Measurements from ENCODE around the gene ASXL1.
A peak's percentile ranks its signal among the peaks of the same experiment; 100 is the strongest.
"Not testable (repeated sequence)": the region's sequence is repeated elsewhere in the genome, so short reads cannot be mapped to it uniquely, and the experiment has no call there.

ASXL1 gene

DNA sequence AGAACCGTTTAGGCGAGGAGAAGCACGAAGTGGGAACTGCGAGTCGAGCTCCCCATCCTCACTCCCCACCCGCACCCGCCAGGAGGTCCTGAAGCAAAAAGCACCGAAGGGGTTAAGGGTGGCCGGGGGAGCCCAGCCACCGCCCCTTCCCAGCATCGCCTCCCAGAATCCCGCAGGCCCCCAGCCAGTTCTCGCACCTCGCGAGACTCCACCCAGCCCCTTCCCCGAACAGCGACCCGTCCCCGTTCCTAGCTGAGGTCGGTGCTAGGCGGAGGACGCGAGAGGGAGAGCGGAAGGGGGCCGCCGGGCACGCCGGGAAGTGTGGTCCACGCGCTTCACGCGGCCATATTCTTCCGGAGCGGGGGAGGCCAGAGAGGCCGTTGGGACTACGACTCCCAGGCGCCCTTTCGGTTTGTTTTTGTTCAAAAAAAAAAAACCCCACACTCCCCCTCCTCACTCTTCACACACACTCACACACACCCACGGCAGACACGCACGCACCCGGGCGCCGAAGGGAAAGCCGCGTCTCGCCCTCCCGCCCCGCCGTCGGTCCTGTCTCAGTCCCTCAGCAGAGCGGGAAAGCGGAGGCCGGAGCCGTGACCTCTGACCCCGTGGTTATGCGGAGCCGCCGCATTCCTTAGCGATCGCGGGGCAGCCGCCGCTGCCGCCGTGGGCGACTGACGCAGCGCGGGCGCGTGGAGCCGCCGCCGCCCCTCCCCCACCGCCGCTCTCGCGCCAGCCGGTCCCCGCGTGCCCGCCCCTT is at the start of gene ASXL1:
Gene ASXL1 (plus strand): TSS at position 463 of the 763 bp plus-strand sequence. CDS start 445 bp downstream, outside the sequence.
- peak; percentile 97 for DNase-seq (ENCODE audit: low spot score)

DNA sequence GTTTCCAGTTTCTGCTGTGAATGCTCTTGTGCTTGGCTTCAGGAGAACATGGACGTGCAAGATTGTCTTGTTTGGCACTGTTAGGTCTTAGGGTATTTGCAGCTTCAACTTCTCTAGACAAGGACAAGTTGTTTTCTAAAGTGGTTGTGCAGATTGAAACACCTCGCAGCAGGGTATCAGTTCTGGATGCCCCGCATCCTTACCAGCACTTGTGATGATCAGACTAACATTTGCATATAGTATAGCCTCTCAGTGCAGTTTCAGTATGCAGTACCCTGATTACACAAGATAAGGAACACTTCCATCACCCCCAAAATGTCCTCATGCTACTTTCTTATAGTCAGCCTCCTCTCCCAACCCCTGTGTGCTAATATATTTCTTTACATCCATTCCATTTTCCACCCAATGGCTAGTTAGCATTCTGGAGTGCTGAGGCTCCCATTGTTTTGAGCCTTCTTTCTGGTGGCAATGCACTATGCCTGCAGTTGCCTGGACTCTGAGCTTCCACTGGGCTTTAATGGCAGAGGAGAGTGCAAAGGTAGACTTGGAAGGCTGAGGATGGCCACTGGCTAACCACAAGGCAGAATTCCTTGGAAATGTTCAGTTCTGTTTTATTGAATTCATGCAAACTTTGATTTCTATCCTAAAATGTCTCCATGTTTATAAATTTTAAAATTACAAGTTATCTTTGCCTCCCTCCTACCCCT is 45.3 kb upstream of the ASXL1 start:
- DNase-seq (ENCODE audit: low spot score), result no peak

DNA sequence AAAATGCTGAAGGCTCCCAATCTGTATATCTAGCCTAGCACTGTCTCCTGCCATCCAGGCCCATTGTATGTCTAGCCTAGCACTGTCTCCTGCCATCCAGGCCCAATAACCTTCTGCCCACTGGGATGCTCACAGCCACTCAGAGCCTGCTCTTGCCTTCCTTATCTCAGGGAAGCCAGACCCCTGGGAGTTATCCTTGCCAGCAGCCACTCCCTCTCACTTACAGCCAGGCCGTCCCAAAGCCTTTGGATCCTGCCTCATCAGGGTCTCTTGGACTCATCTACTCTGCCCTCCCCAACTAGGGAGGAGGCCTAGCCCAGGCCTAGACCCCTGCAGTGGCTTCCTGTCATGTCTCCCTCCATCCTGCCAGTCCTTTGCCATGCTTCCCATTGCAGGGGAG is 43.4 kb upstream of the ASXL1 start:
- no peak for DNase-seq (ENCODE audit: low spot score)

DNA sequence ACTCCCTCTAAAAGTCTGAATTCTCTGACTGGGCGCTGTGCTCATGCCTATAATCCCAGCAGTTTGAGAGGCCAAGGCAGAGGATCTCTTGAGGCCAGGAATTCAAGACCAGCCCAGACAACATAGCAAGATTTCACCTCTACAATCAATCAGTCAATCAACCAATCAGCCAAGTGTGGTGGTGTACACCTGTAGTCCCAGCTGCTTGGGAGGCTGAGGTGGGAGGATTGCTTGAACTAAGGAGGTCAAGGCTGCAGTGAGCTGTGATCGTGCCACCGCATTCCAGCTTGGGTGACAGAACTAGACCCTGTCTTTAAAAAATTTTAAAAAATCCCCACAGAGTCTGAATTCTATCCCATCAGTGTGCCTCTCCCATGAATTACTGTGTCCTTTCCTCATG is 42.7 kb upstream of the ASXL1 start:
- no peak for DNase-seq (ENCODE audit: low spot score)

DNA sequence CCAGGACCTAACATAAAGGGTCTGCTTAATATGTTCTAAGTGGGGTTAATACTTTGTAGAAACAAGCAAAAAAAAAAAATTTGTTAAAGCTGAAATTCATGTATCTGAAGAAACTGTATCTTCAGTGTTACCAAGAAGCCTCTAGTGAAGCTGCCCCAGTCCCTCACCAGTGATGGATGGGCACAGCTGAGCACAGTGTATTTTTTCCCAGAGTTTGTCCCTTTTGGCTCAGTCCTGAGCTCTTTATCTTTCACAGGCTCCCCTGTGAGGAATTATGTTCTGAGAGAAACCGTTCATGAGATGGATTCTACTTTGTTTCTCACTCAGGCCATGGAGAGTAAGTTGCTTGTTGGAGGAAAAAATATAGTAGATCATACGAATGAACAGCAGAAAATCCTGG is 42.2 kb upstream of the ASXL1 start:
- DNase-seq (ENCODE audit: low spot score), result no peak

DNA sequence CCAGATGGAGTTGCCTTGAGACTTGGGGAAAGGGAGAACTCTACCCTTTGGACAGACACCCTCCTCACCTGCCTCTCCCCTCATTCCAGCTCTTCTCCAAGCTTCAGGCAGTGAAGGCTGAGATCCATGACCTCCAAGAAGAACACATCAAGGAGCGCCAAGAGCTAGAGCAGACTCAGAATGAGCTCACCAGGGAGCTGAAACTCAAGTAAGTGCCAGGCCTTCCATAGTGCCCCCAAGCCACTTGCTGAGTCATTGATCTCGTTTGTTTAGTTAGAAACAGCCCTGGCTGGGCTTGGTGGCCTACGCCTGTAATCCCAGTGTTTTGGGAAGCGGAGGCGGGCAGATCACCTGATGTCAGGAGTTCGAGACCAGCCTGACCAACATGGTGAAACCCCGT is 41.5 kb upstream of the ASXL1 start:
- peak; percentile 47 for DNase-seq (ENCODE audit: low spot score)

DNA sequence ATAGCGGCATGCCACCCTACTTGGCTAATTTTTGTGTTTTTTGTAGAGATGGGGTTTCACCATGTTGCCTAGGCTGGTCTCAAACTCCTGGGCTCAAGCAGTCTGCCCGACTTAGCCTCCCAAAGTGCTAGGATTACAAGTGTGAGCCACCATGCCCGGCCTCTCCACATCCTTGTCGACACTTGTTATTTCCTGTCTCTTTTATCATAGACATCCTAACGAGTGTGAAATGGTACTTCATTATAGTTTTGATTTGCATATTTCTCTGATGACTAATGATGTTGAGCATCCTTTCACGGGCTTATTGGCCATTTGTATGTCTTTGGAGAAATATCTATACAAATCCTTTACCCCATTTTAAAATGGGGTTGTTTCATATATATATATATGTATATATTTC is 39.0 kb upstream of the ASXL1 start:
- DNase-seq (ENCODE audit: low spot score), result no peak

DNA sequence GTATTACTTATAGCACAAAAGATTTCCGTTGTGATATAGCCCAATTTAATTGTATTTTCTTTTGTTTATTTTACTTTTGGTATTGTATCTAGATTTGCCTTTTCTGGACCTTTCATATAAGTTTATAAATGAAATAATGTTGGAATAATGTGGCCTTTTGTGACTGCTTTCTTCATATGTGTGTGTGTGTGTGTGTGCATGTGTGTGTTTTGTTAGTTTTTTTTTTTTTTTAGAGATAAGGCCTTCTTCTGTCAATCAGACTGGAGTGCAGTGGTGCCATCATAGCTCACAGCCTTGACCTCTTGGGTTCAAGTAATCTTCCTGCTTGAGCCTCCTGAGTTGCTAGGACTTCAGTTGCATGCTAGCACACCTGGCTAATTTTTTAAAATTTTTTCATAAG is 37.8 kb upstream of the ASXL1 start:
- DNase-seq (ENCODE audit: low spot score), result no peak

DNA sequence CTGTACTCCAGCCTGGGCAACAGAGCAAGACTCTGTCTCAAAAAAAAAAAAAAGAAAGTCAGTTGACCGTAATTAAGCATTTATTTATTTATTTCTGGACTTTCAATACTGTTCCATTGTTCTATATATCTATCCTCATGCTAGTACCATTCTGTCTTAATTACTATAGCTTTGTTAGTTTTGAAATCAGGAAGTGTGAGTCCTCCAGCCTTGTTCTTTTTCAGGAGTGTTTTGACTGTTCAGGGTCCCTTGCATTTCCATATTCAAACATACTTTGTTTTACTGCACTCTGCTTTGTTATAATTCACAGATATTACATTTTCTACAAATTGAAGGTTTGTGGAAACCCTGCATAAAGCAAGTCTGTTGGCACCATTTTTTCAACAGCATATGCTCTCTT is 36.7 kb upstream of the ASXL1 start:
- DNase-seq (ENCODE audit: low spot score), result no peak

DNA sequence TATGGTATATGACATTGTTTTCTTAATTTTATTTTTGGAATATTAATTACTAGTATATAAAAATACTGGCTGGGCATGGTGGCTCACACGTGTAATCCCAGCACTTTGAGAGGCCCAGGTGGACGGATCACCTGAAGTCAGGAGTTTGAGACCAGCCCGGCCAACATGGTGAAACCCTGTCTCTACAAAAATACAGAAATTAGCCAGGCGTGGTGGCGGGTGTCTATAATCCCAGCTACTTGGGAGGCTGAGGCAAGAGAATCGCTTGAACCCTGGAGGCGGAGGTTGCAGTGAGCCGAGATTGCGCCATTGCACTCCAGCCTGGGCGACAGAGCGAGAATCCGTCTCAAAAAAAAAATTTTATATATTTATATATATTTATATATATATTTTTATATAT is 35.9 kb upstream of the ASXL1 start:
- not testable (repeated sequence) for DNase-seq (ENCODE audit: low spot score)

DNA sequence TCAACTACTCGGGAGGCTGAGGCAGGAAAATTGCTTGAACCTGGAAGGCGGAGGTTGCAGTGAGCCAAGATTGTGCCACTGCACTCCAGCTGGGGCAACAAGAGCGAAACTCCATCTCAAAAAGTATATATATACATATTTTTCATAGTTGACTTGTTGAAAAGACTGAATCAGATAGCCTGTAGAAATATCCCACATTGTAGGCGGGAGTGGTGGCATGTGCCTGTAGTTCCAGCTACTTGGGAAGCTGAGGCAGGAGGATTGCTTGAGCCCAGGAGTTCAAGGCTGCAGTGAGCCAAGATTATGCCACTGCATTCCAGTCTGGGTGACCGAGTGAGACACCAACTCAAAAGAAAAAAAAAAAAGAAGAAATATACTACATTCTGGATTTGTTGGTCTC is 34.4 kb upstream of the ASXL1 start:
- DNase-seq (ENCODE audit: low spot score), result not testable (repeated sequence)

DNA sequence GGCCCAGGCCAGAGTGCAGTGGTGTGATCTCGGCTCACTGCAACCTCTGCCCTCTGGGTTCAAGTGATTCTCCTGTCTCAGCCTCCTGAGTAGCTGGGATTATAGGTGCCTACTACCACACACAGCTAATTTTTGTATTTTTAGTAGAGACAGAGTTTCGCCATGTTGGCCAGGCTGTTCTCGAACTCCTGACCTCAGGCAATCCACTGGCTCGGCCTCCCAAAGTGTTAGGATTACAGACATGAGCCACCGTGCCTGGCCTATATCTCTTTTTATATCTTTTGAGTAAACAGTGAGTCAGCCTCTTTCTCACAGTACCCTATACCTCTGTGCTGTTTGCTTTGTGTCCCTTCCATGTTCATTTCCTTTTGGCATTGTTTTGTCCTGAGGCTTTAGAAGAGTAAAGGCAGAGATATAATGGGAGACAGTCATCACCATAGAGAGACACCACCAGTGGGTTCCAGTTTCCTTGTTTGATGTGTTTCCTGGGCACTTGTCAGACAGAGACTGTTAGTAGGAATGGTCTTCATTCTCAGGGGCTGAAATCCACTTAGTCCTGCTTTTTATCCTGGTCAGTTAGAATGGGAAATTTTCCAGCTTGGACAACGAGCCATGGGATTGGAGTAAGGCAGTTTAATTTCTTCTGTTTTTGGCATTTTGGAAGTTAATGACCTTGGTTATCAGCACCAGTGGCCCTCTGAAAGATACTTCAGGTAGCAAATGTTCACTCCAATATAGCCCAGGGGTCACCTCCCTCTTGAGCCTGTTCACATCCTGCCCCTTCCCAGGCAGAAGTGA is 32.2 kb upstream of the ASXL1 start:
- DNase-seq (ENCODE audit: low spot score), result peak; percentile 76

DNA sequence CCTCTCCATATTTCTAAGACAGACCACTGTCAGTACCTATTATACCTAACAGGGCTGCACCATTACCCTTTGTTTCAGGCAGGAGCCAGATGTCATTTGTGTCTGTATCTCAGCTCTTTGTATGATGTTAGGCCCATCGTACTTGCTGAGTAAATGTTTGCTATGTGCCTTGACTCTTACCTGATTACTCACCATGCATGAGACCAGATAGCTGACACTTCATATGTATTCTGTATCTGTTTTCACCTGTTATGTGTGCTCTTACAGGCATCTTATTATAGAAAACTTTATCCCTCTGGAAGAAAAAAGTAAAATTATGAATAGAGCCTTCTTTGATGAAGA is 31.7 kb upstream of the ASXL1 start:
- no peak for DNase-seq (ENCODE audit: low spot score)

DNA sequence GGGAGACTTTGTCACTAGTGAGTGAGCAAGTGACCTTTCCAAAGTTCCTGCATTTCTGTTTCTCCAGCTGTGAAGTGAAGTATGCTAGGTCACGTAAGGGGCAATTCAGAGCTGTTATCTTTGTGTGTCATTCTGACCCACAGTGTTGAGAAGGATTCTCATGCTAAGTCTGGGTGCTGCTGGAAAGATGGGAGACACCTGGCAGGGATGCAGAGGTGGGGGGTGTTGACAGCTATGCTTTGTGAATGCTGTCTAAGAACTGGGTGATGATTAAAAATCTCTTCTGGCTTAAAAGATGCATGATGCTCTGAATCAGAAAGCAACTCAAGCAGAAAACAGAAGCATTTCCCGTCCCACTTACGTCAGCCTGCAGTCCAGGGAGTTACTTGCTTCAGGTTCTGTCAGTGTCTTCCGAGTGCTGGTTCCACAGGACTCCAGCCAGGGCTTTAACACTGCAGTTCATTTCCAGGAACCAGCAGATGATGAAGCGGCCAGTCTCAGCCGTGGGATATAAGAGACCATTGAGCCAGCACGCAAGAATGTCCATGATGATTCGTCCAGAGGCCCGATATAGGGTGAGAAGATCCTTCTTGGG is 30.9 kb upstream of the ASXL1 start:
- no peak for DNase-seq (ENCODE audit: low spot score)

DNA sequence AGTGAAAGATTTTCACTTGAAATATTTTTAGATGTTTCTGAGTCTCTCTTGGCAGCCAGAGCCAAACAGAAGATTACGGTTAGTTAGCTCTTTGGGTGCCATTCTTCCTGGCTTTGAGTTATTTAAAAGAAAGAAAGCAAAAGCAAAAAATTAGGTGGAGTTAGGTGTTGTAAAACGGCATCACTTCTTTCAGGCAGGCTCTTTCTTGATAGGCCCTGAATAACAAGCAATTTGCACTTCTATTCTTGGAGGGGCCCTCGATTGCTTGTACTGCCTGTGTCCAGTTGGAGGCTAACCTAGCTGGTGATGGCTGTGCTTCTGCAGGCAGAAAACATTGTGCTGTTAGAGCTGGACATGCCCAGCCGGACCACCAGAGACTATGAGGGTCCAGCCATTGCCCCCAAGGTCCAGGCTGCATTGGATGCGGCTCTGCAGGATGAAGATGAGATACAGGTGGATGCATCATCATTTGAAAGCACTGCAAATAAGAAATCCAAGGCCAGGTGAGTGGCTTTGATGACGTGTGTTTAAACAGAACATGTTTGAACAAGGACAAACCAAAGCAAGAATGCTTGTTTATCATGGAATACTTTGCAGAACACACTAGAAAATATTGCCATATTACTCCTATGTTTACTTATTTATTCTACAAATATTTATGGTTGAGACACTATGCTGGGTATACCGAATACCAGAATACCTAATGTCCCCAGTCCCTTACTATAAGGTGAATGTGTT is 28.1 kb upstream of the ASXL1 start:
- DNase-seq (ENCODE audit: low spot score), result no peak

DNA sequence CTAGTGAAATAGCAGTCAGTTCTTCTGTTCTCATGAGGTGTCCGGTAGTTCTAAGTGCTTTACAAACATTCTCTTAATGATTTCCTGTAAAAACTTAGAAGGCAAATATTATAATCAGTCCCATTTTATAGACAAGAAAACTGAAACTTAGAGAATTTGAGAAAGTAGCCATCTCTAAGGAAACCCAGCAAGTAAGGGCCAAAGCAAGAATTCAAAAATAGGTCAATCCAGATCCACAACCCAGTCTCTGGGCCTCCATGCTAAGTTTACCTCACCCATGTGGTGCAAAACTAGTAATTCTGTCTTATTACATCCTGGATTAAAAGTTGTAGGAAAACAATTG is 27.6 kb upstream of the ASXL1 start:
- DNase-seq (ENCODE audit: low spot score), result no peak

DNA sequence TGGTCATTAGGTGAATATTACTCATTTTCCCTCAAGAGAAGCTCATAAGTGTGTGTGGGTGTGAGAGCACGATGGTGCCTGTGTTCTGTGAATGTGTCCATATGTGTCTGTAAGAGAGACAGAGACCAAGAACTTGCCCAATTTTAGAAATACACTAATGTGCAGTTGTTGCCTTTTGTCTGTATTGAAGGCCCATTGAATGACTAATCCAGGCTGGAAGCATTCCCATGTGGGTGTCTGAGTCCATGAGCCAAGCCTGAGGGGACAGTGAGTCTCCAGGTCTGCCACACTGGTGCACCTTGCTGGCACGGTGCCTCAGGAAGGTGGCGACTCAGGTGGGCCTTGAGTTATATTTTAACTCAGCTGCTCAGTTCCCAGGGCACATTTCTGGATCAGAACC is 25.5 kb upstream of the ASXL1 start:
- DNase-seq (ENCODE audit: low spot score), result no peak

DNA sequence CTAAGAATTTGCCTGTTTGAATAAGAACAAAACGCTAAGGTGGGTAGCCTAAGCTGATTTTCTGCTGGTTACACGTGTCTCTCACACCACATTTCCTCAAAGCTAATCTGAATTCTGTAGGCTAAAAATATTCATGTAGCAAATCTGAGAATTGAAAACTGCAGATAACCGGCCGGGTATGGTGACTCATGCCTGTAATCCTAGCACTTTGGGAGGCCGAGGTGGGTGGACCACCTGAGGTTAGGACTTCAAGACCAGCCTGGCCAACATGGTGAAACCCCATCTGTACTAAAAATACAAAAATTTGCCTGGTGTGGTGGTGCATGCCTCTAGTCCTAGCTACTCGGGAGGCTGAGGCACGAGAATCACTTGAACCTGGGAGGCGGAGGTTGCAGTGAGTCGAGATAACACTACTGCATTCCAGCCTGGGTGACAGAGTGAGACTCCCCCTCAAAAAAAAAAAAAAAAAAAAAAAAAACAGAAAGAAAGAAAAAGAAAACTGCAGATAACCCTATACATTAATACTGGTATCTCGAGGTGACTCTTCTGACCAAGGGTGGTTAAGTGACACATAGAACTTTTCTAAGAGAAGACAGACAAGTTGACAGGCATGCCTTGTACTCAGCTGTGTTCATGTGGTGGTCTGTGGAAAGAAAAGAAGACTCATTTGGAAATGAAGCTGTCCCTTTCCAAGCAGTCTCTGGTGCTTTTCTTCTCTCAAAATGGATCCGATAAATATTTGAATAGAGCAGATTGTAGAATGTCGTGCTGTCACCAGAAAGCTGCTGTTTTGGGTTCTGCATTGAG is 24.7 kb upstream of the ASXL1 start:
- DNase-seq (ENCODE audit: low spot score), result no peak

DNA sequence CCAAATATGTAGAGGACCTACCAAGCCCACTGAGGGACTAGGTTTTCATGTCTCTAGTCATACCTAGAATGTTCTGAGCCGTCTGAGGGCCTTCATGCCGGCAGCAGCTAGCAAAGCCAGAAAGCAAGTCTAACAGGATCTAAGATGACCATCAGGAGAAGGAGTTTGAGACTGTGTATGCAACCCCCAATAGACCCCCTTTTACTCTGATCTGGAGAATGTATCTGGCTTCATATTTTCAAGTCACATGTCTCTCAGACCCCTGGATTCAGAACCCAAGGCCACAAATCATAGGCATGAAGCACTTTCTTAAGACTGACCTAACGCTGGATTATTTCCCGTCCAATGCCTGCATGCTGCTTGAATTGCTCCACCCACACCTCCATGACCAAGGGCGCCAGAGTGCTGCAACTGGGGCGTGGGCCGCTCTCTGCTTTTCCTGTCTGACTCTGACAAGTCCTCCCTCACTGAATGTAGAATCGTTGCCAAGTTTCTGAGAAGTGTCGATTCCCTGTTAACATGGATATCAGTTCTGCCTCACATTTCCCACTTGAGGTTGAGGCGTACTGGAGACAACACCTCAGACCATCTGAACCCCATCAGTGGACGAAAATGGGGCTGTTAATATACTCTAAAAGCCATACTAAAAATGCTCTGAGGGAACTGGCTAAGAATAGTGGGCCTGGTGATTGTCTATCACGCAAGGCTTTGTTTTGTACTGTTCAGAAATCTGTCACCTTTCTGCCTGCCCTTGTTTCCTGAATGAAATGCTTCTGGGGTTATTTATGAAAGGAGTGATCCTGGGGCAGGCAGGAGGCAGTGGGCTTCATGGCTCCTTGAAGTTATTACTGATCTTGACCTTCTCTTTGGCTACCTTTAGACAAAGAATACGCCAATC is 23.9 kb upstream of the ASXL1 start:
- DNase-seq (ENCODE audit: low spot score), result no peak

DNA sequence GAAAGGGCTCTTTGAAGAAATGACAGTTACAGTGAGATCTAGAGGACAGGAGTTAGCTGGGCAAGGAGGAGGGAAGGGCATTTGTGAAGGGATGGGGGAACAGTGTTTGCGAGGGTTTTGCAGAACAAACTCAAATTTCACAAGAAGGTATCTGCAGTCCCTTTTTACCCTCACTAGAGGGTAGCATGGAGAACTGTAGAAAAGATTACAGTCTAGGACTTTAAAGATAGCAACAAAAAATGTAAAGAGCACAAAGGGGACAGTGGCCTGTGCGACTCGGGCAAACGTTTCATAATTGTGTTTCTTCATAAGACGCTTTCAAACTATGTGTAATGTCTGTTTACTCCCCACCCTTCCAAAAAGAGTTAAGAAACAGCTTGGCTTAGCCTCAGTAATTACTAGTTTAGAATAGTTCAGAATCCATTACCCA is 21.2 kb upstream of the ASXL1 start:
- peak; percentile 80 for DNase-seq (ENCODE audit: low spot score)

All from RKO (cell line).